ENCODE measurements around the gene AWAT2.

DNA sequence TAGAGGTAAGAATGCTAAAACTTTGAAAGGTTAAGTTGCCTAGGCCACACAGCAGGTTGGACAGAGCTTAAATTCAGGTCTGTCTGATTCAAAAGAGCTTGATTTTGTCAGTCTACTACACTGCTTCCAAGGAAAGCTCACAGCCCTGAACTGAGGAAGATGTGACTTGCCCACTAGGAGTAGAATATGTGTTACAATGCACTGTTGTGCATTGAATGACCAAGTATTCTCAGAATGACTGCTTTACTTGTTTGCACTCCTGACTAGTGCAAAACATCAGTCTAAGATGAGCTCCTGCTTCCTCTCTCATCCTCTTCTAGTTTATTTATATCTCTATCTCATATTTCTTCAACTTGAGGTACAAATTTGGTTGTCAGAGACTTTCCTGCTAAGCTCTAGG lies 56.2 kb downstream of the AWAT2 start:
- TF ChIP-seq EZH2 (IDR thresholded peaks at IDR 0.05; ENCODE audit: insufficient read depth, poor library complexity, severe bottlenecking) (no peak), EZH2phosphoT487 (IDR thresholded peaks at IDR 0.05; ENCODE audit: insufficient read depth, low read depth) (no peak)
